IMR-90 (cell line): ENCODE data around the gene TP53BP2.
"Not testable (repeated sequence)": the region's sequence is repeated elsewhere in the genome, so short reads cannot be mapped to it uniquely, and the experiment has no call there.

Experiments
- MAFK ChIP-seq: IDR thresholded peaks from 2 replicates; pipeline ENCODE4 v1.6.1; 2012; ENCODE audit warnings: low read depth, low read length, improper control_type of control experiment
- MAZ ChIP-seq: IDR thresholded peaks from 2 replicates; pipeline ENCODE4 v1.6.1; 2012; ENCODE audit warnings: low read depth, mild to moderate bottlenecking, low read length, improper control_type of control experiment, moderate library complexity, borderline replicate concordance
- MXI1 ChIP-seq: IDR thresholded peaks from 2 replicates; pipeline ENCODE4 v1.6.1; 2012; ENCODE audit warnings: low read depth, mild to moderate bottlenecking, low read length, moderate library complexity, borderline replicate concordance
- POLR2A ChIP-seq: IDR thresholded peaks from 2 replicates; pipeline ENCODE4 v1.6.1; 2012; ENCODE audit warnings: mild to moderate bottlenecking, low read depth, low read length
- RAD21 ChIP-seq: IDR thresholded peaks from 2 replicates; pipeline ENCODE4 v1.6.1; 2012; ENCODE audit warnings: low read length, improper control_type of control experiment
- RFX5 ChIP-seq: IDR thresholded peaks from 2 replicates; pipeline ENCODE4 v1.8.0; 2012; ENCODE audit warnings: low read depth, mild to moderate bottlenecking, low read length, moderate library complexity
- TF ChIP-seq, protein P1 (sequence below): conservative IDR thresholded peaks from 2 replicates; pipeline ENCODE4 v1.5.1; 2012; ENCODE audit warnings: mild to moderate bottlenecking, low read depth, low read length, improper control_type of control experiment

DNA sequence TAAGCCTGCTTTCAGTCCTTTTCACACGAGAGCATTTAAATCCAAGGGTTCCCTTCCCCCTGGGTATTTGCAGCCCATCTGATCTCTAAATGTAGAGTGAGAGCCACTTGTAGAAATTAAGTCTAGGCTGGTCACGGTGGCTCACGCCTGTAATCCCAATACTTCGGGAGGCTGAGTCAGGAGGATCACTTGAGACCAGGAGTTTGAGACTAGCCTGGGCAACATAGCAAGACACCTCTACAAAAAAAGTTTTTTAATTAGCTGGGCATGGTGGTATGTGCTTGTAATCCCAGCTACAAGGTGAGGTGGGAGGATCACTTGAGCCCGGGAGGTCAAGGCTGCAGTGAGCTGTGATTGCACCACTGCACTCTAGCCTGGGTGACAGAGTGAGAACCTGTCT lies 109.1 kb downstream of the TP53BP2 start:
- TF ChIP-seq, protein P1, sequence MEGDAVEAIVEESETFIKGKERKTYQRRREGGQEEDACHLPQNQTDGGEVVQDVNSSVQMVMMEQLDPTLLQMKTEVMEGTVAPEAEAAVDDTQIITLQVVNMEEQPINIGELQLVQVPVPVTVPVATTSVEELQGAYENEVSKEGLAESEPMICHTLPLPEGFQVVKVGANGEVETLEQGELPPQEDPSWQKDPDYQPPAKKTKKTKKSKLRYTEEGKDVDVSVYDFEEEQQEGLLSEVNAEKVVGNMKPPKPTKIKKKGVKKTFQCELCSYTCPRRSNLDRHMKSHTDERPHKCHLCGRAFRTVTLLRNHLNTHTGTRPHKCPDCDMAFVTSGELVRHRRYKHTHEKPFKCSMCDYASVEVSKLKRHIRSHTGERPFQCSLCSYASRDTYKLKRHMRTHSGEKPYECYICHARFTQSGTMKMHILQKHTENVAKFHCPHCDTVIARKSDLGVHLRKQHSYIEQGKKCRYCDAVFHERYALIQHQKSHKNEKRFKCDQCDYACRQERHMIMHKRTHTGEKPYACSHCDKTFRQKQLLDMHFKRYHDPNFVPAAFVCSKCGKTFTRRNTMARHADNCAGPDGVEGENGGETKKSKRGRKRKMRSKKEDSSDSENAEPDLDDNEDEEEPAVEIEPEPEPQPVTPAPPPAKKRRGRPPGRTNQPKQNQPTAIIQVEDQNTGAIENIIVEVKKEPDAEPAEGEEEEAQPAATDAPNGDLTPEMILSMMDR: not testable (repeated sequence)
- TF ChIP-seq POLR2A, RFX5, MAFK, MAZ, RAD21, MXI1: not testable (repeated sequence)
